IPS-20b (cell line): ENCODE results near the gene EGFR.

Experiments used
- H3K27ac ChIP-seq: one replicate; pipeline ENCODE4 v1.5.1; 2013; ENCODE audit warnings: low read length
- H3K27me3 ChIP-seq: 2 replicates; pipeline ENCODE4 v1.6.1; 2013; ENCODE audit warnings: mild to moderate bottlenecking, low read length, inconsistent platforms; ENCODE audit not compliant: insufficient read depth
- H3K36me3 ChIP-seq: 2 replicates; pipeline ENCODE4 v1.6.1; 2013; ENCODE audit warnings: low read depth, mild to moderate bottlenecking, inconsistent platforms, low read length, moderate library complexity; ENCODE audit not compliant: insufficient read depth
- H3K4me1 ChIP-seq: 2 replicates; pipeline ENCODE4 v1.6.1; 2013; ENCODE audit warnings: mild to moderate bottlenecking, control low read depth, inconsistent platforms, low read length, moderate library complexity; ENCODE audit not compliant: insufficient read depth
- H3K4me3 ChIP-seq: 2 replicates; pipeline ENCODE4 v1.5.1; 2013; ENCODE audit warnings: mild to moderate bottlenecking, low read length, inconsistent platforms
- H3K9ac ChIP-seq: 2 replicates; pipeline ENCODE4 v1.6.1; 2013; ENCODE audit warnings: low read depth, mild to moderate bottlenecking, inconsistent platforms, low read length, moderate library complexity
- H3K9me3 ChIP-seq: 2 replicates; pipeline ENCODE4 v1.6.1; 2013; ENCODE audit warnings: mild to moderate bottlenecking, low read depth, low read length, inconsistent platforms; ENCODE audit not compliant: insufficient read depth

EGFR gene

GRCh38 chr7:55135462-55135861, 116.6 kb downstream of the EGFR start:
- Histone ChIP-seq H3K9me3 (no peaks in the 10 kb centered on the region), H3K9ac (no peak overlapping the region), H3K27me3 (no peaks in the 10 kb centered on the region), H3K36me3 (no peaks in the 10 kb centered on the region), H3K4me1 (peaks cover 11% of the 10 kb centered on the region; the same call in 1 of the 2 replicates), H3K27ac (no peak overlapping the region), H3K4me3 (no peak overlapping the region)

- Histone ChIP-seq H3K36me3 (no peaks in the 10 kb centered on the region), H3K4me1 (no peaks in the 10 kb centered on the region), H3K27ac (no peak overlapping the region)
Measured at GRCh38 chr7:55138663-55139062, 119.8 kb downstream of the EGFR start.

GRCh38 chr7:55140221-55140940, 121.6 kb downstream of the EGFR start:
- H3K4me1 ChIP-seq = no peaks in the 10 kb centered on the region
- no peak overlapping the region for H3K9ac ChIP-seq
- no peaks in the 10 kb centered on the region for H3K36me3 ChIP-seq
- no peaks in the 10 kb centered on the region for H3K9me3 ChIP-seq
- H3K27ac ChIP-seq = no peak overlapping the region
- no peak overlapping the region for H3K4me3 ChIP-seq
- H3K27me3 ChIP-seq = no peaks in the 10 kb centered on the region

More at GRCh38 chr7:55138663-55139062, 119.8 kb downstream of the EGFR start:
- Histone ChIP-seq H3K4me3 (no peak overlapping the region), H3K9ac (no peak overlapping the region), H3K9me3 (no peaks in the 10 kb centered on the region), H3K27me3 (no peaks in the 10 kb centered on the region)

GRCh38 chr7:55140941-55141278, 122.1 kb downstream of the EGFR start:
- no peaks in the 10 kb centered on the region for H3K27me3 ChIP-seq
- no peak overlapping the region for H3K27ac ChIP-seq
- H3K9ac ChIP-seq = no peak overlapping the region
- H3K36me3 ChIP-seq = no peaks in the 10 kb centered on the region
- no peak overlapping the region for H3K4me3 ChIP-seq
- no peaks in the 10 kb centered on the region for H3K9me3 ChIP-seq
- H3K4me1 ChIP-seq = no peaks in the 10 kb centered on the region

GRCh38 chr7:55142919-55143600, 124.2 kb downstream of the EGFR start:
- no peak overlapping the region for H3K27ac ChIP-seq
- H3K4me1 ChIP-seq = no peaks in the 10 kb centered on the region
- H3K27me3 ChIP-seq = no peaks in the 10 kb centered on the region
- H3K4me3 ChIP-seq = no peak overlapping the region
- no peak overlapping the region for H3K9ac ChIP-seq
- no peaks in the 10 kb centered on the region for H3K9me3 ChIP-seq
- H3K36me3 ChIP-seq = no peaks in the 10 kb centered on the region

GRCh38 chr7:55144333-55145317, 125.8 kb downstream of the EGFR start:
- Histone ChIP-seq H3K4me1 (no peaks in the 10 kb centered on the region), H3K9ac (no peak overlapping the region), H3K27ac (no peak overlapping the region), H3K27me3 (no peaks in the 10 kb centered on the region), H3K9me3 (no peaks in the 10 kb centered on the region), H3K36me3 (no peaks in the 10 kb centered on the region), H3K4me3 (no peak overlapping the region)

DNA sequence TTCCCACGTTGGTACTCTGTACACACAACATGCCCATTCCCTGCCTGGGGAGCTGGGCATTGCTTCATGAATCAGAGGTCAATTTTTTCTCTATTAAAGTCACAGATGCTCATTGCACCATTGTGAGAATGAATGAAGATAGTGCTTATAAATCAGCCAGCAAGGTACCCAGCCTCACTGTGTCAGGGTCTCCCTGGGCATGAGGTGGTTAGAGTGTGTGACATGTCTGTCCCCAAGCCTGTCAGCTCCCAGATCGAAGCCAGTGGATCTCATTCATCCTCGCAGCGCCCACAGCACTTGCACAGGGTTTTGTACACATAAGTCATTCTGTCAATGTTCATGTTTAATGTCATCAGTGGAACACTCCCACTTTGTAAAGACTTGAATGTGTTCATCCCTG, 126.8 kb downstream of the EGFR start:
- H3K4me1 ChIP-seq = no peaks in the 10 kb centered on the region
- H3K27ac ChIP-seq = no peak overlapping the region
- H3K4me3 ChIP-seq = no peak overlapping the region
- no peaks in the 10 kb centered on the region for H3K36me3 ChIP-seq
- H3K27me3 ChIP-seq = no peaks in the 10 kb centered on the region
- no peak overlapping the region for H3K9ac ChIP-seq
- no peaks in the 10 kb centered on the region for H3K9me3 ChIP-seq

DNA sequence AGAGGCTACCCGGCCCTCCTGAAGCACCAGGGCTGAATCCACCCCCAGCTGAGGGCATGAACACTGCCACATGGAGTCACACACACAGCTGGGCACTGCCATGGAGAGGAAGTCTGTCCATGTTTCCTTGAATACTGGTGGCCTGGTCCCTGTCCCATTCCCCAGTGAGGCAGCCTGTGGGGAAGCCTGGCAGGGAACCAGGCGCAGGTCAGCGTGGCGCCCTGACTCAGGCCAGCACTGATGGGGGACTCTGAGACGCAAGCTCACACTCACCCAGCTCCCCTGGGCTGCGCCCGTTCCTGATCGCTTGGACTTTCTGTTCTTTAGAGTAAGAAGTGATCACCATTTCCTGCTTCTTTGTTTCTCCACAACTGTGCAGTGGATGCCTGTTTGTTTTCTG, 128.3 kb downstream of the EGFR start:
- Histone ChIP-seq H3K36me3 (no peaks in the 10 kb centered on the region), H3K27ac (no peak overlapping the region), H3K27me3 (no peaks in the 10 kb centered on the region), H3K9me3 (no peaks in the 10 kb centered on the region), H3K4me3 (no peak overlapping the region), H3K4me1 (no peaks in the 10 kb centered on the region), H3K9ac (no peak overlapping the region)

DNA sequence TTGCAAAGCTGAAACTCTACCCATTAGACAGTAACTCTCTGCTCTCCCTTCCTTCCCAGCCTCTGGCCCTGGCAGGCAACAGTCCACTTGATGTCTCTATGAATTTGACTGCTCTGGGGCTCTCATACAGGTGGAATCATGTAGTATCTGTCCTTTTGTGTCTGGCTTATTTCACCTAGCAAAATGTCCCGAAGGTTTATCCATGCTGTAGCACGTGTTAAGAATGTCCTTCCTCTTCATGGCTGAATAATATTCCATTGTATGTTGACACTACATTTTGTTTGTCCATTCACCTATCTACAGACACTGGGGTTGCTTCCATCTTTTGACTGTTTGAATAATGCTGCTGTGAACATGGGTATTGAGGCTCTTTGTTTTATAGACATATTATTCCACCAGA, 128.9 kb downstream of the EGFR start:
- no peaks in the 10 kb centered on the region for H3K36me3 ChIP-seq

DNA sequence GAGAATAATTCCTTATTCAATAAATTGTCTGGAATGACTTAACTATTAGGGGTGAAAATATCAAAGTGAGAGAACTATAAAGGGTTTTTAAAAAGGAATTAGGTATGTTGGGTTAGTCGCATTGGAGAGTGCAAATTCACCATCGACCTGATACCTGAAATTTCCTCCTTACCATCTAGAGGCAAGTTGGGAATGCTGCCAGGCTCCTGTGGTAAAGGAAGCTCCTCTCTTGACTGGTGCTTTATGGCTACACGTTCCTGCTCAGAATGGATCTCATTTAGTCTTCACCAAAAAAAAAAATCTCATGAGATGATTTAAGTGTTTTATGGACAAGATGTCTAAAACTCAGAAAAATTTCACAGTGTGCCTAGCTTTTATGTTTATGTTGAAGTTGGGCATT, 129.8 kb downstream of the EGFR start:
- H3K27me3 ChIP-seq = no peaks in the 10 kb centered on the region
- no peaks in the 10 kb centered on the region for H3K36me3 ChIP-seq
- no peak overlapping the region for H3K27ac ChIP-seq

More for the DNA sequence above, 128.9 kb downstream of the EGFR start:
- Histone ChIP-seq H3K9ac (no peak overlapping the region), H3K9me3 (no peaks in the 10 kb centered on the region), H3K4me1 (no peaks in the 10 kb centered on the region), H3K27ac (no peak overlapping the region), H3K27me3 (no peaks in the 10 kb centered on the region), H3K4me3 (no peak overlapping the region)

GRCh38 chr7:55149001-55149400, 130.2 kb downstream of the EGFR start:
- Histone ChIP-seq H3K27me3 (no peaks in the 10 kb centered on the region), H3K9ac (no peak overlapping the region), H3K27ac (no peak overlapping the region), H3K4me3 (no peak overlapping the region), H3K4me1 (no peaks in the 10 kb centered on the region), H3K36me3 (no peaks in the 10 kb centered on the region), H3K9me3 (no peaks in the 10 kb centered on the region)

More for the DNA sequence above, 129.8 kb downstream of the EGFR start:
- Histone ChIP-seq H3K9ac (no peak overlapping the region), H3K9me3 (no peaks in the 10 kb centered on the region), H3K4me1 (no peaks in the 10 kb centered on the region), H3K4me3 (no peak overlapping the region)
